ENCODE measurements around the gene GAK. TPM values are rescaled to one million over a fixed set of nuclear protein-coding genes. Genes with fewer than 3 reads are reported as not detected.
A peak's percentile ranks its signal among the peaks of the same experiment; 100 is the strongest.
"Not testable (repeated sequence)": the region's sequence is repeated elsewhere in the genome, so short reads cannot be mapped to it uniquely, and the experiment has no call there.

GAK gene
- 10 to 100 TPM; 34.9 to 48.3 (median 44.5) TPM for total RNA-seq

DNA sequence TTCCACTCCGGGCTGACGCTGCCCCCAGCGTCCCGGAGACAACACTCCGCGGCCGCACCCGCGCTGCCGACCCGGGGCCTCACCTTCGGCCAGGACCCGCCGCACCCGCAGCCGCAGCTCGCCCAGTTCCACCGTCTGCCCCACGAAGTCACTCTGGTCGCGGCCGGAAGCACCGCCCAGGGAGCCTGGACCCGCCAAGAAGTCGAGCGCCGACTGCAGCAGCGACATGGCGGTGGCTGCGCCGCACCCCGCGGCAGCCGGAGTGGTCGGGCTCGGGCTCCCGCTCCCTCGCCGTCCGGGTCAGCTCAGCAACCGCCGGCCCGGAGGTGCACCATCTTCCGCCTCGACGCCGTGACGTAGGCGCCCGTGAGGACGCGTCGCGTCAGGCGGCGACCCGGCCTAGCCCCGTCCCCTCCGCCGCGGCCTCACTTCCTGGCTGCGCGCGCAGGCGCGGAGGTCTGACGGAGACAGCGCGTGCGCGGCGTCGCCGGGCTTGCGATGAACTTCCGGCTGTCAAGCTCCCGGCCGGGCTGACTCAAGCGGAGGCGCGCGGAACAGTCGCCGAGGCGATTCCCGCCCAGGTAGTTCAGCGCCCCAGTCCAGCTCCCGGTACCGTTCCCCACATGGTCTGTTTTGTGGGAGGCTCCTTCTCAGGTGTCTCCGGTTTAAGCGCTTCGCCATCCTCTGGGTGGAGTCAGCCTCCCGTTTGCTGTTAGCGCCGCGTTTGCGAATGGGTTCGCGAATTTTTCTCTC is at the start of gene GAK, which contains the start of gene TMEM175:
GAK (minus strand) TSS at position 357 of the 753 bp plus-strand sequence; CDS start at position 228, 129 bp downstream.
TMEM175 (plus strand) TSS at position 501 of the 753 bp plus-strand sequence. CDS start 15,280 bp downstream, outside the sequence.
- TF ChIP-seq POLR2A (IDR thresholded peaks at IDR 0.05) (peak; percentile 91 to 96), CTCF (IDR thresholded peaks at IDR 0.05 in 4 of 5, conservative IDR thresholded peaks at IDR 0.05 in 1 of 5) (no peak)
- peaks cover 29 to 39% of the 10 kb centered on the region in 2 donors for H3K4me1 ChIP-seq
- in situ Hi-C loops (cut with MboI; ENCODE audit: low sequenced_read_pairs in 4 of 4): no loop called here
- H3K4me3 ChIP-seq: peak within 1 kb of the TSS; percentile 85 to 97 (median 96)
- H3K27me3 ChIP-seq: no peaks in the 10 kb centered on the region
- H3K36me3 ChIP-seq: no peaks in the 10 kb centered on the region
- no peaks in the 10 kb centered on the region for H3K9me3 ChIP-seq
- peak; percentile 81 to 88 for ATAC-seq
- intact Hi-C loops (cut with DNase I; ENCODE audit: low total_unique reads): loop anchor here (1.0 to 5.0 kb wide), 7 partner anchors 41 to 750 kb away; partner anchors contain the start of genes ATP5ME, DGKQ, FAM53A and IDUA
- peak; percentile 87 to 95 for DNase-seq
- peak within 1 kb of the TSS; percentile 90 to 97 (median 94) for H3K27ac ChIP-seq

- H3K36me3 ChIP-seq: no peaks in the 10 kb centered on the region
- H3K27me3 ChIP-seq: no peaks in the 10 kb centered on the region
- in situ Hi-C loops (cut with MboI; ENCODE audit: low sequenced_read_pairs in 4 of 4) (no loop called here), intact Hi-C loops (cut with DNase I; ENCODE audit: low total_unique reads) (no loop called here)
- H3K9me3 ChIP-seq: no peaks in the 10 kb centered on the region
- no peaks in the 10 kb centered on the region for H3K4me1 ChIP-seq
- H3K4me3 ChIP-seq: no peak overlapping the region
- no peak for ATAC-seq
- no peak for TF ChIP-seq CTCF (IDR thresholded peaks at IDR 0.05 in 4 of 5, conservative IDR thresholded peaks at IDR 0.05 in 1 of 5)
- DNase-seq: no peak
- H3K27ac ChIP-seq: no peak overlapping the region
Observed at GRCh38 chr4:978957-979701, 47.0 kb upstream of the GAK start.

- in situ Hi-C loops (cut with MboI; ENCODE audit: low sequenced_read_pairs in 4 of 4); H3K36me3 ChIP-seq; ATAC-seq; H3K9me3 ChIP-seq; DNase-seq; H3K4me3 ChIP-seq; H3K27me3 ChIP-seq; intact Hi-C loops (cut with DNase I; ENCODE audit: low total_unique reads); H3K27ac ChIP-seq: not testable (repeated sequence)
- peaks cover 15 to 16% of the 10 kb centered on the region in 2 donors for H3K4me1 ChIP-seq
Observed at GRCh38 chr4:976016-976415, 43.9 kb upstream of the GAK start.

DNA sequence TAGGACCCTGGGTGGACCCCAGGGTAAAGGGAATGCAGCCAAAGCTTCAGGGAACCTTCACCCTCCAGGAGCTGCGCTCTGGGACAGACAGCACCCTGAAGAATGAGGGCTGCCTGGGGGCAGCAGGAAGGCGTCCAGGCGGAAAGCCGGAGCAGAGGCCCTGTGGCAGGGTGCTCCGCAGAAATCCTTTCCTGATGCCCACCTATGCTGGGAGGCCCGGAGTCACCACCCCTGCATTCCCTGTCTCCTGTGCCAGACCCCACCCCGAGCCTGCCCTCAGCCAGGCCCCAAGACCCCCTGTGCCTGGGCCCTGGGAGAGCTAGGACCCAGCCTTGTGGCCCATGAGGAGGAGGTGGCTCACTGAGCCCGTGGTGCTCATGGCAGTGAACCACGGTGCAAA is 42.6 kb upstream of the GAK start:
- in situ Hi-C loops (cut with MboI; ENCODE audit: low sequenced_read_pairs in 4 of 4) (no loop called here), intact Hi-C loops (cut with DNase I; ENCODE audit: low total_unique reads) (no loop called here)
- no peaks in the 10 kb centered on the region for H3K27me3 ChIP-seq
- no peak overlapping the region for H3K27ac ChIP-seq
- no peak overlapping the region for H3K4me3 ChIP-seq
- no peaks in the 10 kb centered on the region for H3K36me3 ChIP-seq
- DNase-seq (no peak), ATAC-seq (no peak)
- no peaks in the 10 kb centered on the region for H3K9me3 ChIP-seq
- TF ChIP-seq CTCF (IDR thresholded peaks at IDR 0.05 in 4 of 5, conservative IDR thresholded peaks at IDR 0.05 in 1 of 5): no peak
- TF ChIP-seq POLR2A (IDR thresholded peaks at IDR 0.05): no peak
- H3K4me1 ChIP-seq: peaks cover 15 to 16% of the 10 kb centered on the region in 2 donors

Measured in gastrocnemius medialis (tissue), 4 donors.